GM21619 (cell line): ENCODE measurements around the gene MXRA8.
A peak's percentile ranks its signal among the peaks of the same experiment; 100 is the strongest.

Experiments
- ATAC-seq: cut with Tn5 transposase; IDR thresholded peaks from one replicate; pipeline ENCODE4 v1.9.1; 2021; ENCODE audit not compliant: unreplicated experiment

Gene MXRA8

DNA sequence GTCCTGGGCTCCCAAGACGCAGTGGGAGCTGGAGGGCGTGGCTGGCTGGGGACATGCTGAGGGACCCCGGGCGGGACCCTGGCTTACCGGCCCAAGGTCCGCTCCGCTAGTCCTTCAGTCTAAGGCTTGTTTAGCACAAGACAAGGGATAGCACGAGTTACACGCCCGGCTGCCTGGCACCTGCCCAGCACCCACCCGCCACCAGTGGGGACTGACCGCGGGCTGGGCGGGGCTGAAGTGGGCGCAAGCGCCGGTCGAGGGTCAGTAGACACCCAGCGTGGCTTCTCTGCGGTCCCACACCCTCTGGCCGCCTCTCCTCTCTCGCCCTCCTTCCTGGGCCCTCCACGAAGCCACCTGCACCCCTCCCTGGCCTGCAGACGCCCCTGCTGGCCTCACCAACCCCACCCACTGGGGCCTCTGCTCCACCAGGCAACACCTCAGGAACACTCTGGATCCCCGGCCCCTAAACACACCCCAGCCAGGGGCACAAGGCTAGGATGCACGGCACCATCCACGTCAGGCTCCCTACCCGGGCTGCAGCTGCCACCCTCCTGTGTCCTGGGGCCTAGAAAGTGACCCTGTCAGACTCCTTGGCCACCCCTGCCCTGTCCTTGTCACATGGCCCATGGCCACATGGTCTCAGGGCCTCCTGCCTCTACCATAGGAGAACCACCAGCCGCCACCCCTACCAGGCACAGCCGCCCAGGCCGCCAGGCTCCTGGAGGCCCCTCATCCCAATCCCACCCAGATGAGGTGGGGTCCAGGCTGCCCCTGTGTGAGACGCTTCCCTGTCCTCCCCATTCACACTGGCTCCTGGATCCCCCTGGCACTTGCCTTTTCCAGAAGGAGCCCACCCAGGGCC, 21.2 kb downstream of the MXRA8 start:
- no peak for ATAC-seq

DNA sequence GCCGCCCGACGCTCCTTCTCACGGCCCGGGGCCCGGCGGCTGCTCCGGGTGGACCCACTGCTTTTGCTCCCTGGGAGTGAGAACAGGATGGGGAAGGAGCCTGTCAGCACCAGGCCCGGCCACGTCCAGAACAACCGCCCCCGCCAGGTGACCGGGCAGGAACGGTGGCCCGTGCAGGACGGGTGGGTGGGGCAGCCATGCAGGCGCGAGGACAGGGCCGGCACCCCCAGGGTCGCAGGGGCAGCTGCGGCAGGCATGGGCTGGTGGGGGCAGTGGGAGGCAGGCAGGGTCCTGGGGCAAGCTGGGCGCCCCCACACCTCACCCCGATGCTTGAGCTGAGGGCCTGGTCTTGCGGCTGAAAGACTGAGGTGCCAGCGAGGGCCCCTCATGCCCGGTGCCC, 21.9 kb downstream of the MXRA8 start:
- no peak for ATAC-seq

DNA sequence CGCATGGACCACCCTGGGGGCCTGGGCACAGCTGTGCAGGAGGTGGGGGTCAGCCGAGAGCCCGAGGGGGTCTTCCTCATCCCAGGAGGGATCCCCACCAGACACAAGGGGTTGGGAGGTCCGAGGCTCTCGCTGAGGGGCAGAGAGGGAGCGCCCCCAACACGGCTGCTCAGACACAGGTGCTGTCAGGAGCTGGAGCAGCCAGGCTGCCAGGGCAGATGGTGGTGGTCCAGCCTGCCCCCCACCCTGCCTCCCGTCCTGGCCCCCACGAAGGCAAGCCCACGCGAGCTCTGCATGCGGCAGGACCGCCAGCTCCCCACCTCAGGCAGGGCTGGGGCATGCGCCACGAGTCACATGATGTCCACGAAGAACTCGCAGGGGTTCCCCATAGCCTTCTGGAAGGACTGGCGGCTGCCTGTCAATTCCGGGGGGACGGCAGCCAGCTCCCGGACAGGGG, 22.5 kb downstream of the MXRA8 start:
- ATAC-seq = no peak

DNA sequence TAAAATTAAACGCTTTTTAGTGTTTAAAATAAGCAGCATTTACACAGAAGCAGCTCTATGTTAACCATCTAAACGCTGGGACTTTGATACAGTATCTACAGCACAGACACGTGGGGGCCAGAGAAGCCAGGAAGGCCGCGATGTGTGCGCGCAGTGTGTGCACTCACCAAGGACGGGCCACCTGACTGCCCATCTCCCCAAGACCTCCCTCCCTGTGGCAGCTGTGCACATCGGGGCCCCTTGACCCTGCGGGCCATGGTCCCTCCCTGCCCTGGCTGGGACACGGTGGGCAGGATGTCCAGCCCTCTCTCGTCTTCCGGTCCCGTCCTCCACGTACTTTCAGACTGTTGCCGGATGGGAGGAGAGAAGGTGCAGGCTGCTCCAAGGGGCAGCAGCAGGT, 23.1 kb downstream of the MXRA8 start:
- no peak for ATAC-seq

DNA sequence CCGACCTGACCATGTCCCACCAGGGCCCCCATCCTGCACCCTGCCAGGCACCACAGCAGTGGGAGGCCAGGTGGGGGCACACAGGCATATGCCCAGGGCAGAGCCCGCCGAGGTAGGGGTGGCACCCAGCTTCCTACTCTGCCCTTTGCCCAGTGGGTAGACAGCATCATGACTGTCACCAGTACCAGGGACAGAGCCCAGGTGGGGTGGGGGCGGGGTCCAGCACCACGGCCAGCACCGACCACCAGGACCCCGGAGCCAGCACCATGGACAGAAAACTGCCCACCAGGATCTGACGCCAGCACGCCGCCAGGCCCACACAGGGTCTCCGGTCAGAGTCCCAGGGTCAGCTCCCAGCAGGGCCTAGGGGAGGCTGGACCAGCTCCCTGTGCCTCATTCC, 23.5 kb downstream of the MXRA8 start:
- ATAC-seq = no peak

DNA sequence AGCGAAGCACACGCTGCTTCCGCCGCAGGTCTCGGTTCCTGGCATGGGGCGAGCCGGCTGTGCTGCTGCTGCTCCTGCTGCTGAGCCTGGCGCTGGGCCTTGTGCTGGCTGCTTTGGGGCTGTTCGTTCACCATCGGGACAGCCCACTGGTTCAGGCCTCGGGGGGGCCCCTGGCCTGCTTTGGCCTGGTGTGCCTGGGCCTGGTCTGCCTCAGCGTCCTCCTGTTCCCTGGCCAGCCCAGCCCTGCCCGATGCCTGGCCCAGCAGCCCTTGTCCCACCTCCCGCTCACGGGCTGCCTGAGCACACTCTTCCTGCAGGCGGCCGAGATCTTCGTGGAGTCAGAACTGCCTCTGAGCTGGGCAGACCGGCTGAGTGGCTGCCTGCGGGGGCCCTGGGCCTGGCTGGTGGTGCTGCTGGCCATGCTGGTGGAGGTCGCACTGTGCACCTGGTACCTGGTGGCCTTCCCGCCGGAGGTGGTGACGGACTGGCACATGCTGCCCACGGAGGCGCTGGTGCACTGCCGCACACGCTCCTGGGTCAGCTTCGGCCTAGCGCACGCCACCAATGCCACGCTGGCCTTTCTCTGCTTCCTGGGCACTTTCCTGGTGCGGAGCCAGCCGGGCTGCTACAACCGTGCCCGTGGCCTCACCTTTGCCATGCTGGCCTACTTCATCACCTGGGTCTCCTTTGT, 24.7 kb downstream of the MXRA8 start:
- no peak for ATAC-seq

DNA sequence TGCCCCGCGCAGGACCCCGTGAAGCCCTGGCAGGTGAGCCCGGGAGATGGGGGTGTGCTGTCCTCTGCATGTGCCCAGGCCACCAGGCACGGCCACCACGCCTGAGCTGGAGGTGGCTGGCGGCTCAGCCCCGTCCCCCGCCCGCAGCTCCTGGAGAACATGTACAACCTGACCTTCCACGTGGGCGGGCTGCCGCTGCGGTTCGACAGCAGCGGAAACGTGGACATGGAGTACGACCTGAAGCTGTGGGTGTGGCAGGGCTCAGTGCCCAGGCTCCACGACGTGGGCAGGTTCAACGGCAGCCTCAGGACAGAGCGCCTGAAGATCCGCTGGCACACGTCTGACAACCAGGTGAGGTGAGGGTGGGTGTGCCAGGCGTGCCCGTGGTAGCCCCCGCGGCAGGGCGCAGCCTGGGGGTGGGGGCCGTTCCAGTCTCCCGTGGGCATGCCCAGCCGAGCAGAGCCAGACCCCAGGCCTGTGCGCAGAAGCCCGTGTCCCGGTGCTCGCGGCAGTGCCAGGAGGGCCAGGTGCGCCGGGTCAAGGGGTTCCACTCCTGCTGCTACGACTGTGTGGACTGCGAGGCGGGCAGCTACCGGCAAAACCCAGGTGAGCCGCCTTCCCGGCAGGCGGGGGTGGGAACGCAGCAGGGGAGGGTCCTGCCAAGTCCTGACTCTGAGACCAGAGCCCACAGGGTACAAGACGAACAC, 25.4 kb downstream of the MXRA8 start:
- ATAC-seq = no peak

DNA sequence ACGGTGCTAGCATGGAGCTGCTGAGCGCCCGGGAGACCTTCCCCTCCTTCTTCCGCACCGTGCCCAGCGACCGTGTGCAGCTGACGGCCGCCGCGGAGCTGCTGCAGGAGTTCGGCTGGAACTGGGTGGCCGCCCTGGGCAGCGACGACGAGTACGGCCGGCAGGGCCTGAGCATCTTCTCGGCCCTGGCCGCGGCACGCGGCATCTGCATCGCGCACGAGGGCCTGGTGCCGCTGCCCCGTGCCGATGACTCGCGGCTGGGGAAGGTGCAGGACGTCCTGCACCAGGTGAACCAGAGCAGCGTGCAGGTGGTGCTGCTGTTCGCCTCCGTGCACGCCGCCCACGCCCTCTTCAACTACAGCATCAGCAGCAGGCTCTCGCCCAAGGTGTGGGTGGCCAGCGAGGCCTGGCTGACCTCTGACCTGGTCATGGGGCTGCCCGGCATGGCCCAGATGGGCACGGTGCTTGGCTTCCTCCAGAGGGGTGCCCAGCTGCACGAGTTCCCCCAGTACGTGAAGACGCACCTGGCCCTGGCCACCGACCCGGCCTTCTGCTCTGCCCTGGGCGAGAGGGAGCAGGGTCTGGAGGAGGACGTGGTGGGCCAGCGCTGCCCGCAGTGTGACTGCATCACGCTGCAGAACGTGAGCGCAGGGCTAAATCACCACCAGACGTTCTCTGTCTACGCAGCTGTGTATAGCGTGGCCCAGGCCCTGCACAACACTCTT, 26.2 kb downstream of the MXRA8 start:
- ATAC-seq = no peak

DNA sequence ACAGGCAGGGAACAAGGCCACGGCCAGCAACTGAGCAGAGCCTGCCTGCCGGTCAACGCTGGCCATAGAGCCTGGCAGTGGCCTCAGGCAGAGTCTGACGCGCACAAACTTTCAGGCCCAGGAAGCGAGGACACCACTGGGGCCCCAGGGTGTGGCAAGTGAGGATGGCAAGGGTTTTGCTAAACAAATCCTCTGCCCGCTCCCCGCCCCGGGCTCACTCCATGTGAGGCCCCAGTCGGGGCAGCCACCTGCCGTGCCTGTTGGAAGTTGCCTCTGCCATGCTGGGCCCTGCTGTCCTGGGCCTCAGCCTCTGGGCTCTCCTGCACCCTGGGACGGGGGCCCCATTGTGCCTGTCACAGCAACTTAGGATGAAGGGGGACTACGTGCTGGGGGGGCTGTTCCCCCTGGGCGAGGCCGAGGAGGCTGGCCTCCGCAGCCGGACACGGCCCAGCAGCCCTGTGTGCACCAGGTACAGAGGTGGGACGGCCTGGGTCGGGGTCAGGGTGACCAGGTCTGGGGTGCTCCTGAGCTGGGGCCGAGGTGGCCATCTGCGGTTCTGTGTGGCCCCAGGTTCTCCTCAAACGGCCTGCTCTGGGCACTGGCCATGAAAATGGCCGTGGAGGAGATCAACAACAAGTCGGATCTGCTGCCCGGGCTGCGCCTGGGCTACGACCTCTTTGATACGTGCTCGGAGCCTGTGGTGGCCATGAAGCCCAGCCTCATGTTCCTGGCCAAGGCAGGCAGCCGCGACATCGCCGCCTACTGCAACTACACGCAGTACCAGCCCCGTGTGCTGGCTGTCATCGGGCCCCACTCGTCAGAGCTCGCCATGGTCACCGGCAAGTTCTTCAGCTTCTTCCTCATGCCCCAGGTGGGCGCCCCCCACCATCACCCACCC, 27.0 kb downstream of the MXRA8 start, which contains the start of gene TAS1R3:
Gene TAS1R3 (plus strand): TSS at position 213 of the 898 bp plus-strand sequence. CDS start 66 bp downstream, at position 279.
- no peak for ATAC-seq

DNA sequence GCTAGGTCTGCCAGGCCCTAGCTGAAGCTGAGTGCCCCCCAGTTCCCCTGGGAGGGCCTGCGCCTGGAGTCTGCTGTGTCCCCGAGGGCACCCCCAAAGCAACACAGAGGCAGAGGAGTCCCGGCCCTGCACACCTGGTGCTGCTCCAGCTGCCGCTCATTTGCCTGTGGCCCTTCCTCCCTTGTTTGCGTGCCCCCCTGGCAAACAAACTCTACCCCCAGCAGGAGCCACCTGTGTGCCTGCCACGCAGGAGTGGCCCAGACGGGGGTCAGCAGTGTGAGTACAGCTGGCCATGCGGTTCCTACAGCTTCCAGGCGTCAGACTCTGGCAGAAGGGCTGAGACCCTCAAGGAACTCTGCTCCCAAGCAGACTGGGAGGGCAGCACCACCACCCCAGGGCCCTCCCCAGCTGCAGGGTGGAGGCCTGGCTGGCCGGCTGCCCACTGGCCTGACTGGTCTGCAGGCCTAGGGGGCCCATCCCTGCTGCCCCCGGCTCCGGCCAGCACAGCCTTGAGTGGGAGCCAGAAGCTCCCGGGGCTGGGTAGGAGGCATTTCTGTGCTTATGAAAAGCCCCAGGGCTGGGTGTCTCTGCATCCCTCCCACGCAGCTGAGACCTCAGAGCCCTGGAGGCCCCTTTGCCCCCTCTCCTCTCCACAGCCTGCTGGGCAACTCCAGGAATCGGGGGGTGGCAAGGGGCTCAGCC, 27.8 kb downstream of the MXRA8 start:
- ATAC-seq = no peak

DNA sequence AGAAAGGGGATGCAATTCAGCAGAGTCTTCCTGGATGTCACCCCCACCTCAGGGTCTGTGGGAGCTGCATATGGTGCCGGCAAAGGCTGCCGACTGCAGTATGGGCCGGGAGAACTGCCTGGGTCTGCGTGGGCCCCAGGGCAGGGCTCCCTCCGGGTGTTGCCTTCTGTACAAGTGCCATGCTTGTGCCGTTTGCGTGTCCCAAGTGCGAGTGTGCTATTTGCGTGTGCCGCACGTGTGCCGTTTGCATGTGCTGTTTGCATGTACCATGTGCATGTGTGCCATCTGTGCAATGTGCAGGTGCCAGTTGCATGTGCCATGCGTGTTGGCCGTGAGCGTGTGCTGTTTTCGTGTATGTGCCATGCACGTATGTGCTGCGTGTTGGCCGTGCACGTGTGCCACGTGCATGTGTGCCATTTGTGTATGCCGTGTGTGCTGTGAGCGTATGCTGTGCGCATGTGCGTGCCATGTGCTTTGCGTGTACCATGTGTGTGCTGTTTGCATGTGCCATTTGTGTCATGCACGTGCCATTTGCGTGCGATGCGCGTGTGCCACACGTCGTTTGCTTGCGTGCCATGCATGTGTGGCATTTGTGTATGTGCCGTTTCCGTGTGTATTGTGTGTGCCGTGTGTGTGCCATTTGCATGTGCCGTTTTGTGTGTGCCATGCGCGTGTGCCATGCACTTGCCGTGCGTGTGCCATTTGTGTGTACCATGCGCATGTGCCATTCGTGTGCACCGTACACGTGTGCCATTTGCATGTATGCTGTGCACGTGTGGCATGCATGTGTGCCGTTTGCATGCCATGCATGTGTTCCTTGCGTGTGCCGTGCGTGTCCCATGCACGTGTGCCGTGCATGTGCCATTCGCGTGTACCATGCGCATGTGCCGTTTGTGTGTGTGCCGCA, 28.8 kb downstream of the MXRA8 start:
- ATAC-seq = no peak

DNA sequence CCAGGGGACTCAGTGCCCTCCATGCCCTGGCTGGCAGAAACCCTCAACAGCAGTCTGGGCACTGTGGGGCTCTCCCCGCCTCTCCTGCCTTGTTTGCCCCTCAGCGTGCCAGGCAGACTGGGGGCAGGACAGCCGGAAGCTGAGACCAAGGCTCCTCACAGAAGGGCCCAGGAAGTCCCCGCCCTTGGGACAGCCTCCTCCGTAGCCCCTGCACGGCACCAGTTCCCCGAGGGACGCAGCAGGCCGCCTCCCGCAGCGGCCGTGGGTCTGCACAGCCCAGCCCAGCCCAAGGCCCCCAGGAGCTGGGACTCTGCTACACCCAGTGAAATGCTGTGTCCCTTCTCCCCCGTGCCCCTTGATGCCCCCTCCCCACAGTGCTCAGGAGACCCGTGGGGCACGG, 30.1 kb downstream of the MXRA8 start:
- no peak for ATAC-seq

DNA sequence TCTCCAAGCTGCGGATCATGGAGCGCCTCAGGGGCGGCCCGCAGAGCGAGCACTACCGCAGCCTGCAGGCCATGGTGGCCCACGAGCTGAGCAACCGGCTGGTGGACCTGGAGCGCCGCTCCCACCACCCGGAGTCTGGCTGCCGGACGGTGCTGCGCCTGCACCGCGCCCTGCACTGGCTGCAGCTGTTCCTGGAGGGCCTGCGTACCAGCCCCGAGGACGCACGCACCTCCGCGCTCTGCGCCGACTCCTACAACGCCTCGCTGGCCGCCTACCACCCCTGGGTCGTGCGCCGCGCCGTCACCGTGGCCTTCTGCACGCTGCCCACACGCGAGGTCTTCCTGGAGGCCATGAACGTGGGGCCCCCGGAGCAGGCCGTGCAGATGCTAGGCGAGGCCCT, 31.1 kb downstream of the MXRA8 start:
- no peak for ATAC-seq

DNA sequence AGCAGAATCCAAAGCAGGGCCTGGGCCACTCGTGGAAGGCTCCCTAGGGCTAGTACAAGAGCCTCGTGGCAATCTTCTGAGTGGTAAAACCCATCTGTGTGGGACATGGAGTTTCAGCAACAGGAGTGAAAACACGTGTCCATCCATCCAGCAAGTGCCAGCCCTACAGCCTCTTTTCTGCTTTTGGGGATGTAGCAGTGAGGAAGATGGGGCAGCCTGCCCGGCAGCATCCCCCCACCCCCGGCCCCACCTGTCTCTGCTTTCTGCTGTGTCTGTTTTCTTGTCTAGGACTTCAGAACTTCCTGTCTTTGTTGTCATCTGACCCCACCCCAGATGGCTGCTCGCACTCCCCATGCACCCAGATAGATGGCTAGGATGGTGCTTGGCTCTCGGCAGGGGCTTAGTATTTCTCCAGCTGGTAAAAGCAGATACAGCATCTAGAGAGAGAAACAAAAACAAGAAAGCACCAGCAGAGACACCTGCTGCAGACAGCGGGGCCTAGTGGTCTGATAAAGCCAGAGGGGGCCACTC, 32.2 kb downstream of the MXRA8 start:
- ATAC-seq = no peak

DNA sequence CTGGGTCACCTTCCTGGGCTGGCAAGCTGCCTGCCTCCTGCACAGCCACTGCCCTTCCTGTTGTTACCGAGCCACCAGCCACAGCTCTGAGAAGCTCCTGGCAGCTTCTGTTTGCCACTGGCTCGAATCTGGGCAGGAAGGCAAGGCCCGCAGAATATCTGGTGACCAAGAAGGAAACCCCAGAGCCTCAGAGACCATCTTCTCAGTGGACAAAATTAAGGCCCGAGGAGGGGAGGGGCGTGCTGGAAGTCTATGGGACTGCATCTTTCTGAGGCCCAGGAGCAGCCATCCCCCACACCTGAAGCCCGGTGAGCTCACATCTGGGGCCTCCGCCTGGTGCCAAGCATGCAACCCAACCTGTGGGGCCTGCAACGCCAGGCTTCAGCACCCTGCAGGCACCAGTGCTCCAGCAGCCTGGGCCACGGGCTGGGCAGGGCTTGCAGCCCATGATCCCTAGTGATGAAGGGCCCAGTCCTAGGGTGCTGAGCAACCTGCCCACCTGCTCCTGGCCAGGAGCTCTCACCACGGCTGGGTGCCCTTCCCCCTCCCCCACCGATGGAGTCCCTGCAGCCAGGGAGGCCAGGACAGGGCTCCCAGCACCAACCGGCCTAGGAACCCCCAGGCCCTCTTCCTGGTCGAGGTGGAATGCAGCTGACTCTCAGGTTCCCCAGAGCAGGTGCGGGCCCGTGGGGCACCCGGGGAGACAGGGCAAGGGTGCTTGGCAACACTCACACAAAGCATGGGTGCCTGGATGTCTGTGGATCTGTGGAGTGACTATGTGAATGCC, 32.9 kb downstream of the MXRA8 start:
- ATAC-seq = no peak

DNA sequence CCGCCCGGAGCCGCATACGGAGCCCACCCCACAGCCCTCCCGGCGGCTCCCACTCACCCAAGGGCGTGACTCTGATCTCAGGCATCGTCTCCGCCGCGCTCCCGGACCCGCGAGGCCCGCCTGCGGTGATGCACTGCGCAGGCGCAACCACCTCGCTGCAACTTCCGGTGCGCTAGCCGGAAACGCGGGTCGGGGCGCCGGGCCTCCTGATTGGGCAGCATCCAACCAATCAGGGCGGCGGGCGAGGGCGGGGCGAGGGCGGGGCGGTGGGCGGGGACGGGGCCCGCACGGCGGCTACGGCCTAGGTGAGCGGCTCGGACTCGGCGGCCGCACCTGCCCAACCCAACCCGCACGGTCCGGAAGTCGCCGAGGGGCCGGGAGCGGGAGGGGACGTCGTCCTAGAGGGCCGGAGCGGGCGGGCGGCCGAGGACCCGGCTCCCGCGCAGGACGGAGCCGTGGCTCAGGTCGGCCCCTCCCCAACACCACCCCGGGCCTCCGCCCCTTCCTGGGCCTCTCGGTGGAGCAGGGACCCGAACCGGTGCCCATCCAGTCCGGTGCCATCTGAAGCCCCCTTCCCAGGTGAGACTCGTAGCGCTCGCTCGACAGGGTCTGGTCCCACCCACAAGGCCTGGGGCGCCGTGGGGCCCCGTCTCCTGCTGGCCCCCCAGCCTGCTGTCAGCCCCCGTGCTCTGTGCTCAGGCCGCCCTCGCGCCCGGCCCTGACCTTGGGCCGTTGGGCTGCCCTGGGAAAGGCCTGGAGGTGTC, 33.6 kb downstream of the MXRA8 start, which contains the start of the genes CPTP and INTS11:
Gene CPTP (plus strand): TSS at position 279 of the 764 bp plus-strand sequence. CDS start 2,109 bp downstream, outside the sequence.
Gene INTS11 (minus strand): TSS at position 137 of the 764 bp plus-strand sequence. CDS start 52 bp downstream, at position 85.
- peak; percentile 67 for ATAC-seq
